GM18511 (cell line): ENCODE results near the gene DLST.

Experiments
- ATAC-seq: cut with Tn5 transposase; IDR thresholded peaks from one replicate; pipeline ENCODE4 v1.9.1; 2021; ENCODE audit warnings: mild to moderate bottlenecking, moderate library complexity; ENCODE audit not compliant: unreplicated experiment

The DLST gene

DNA sequence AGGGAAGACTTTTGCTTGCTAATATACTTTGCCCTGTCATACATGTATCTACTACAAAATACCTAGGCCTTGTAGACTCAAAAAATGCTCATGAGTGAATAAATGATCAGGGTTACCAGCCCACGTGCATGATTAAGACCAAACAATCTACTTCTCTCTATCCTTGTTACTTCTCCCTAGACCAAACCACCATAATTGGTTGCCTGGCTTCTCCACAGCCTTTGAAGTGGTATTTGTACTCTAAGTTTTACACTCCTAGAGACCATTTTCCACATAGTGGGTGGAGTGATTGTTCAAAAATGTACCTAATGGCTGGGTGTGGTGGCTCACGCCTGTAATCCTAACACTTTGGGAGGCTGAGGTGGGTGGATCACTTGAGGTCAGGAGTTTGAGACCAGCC is 55.5 kb downstream of the DLST start:
- ATAC-seq: no peak

DNA sequence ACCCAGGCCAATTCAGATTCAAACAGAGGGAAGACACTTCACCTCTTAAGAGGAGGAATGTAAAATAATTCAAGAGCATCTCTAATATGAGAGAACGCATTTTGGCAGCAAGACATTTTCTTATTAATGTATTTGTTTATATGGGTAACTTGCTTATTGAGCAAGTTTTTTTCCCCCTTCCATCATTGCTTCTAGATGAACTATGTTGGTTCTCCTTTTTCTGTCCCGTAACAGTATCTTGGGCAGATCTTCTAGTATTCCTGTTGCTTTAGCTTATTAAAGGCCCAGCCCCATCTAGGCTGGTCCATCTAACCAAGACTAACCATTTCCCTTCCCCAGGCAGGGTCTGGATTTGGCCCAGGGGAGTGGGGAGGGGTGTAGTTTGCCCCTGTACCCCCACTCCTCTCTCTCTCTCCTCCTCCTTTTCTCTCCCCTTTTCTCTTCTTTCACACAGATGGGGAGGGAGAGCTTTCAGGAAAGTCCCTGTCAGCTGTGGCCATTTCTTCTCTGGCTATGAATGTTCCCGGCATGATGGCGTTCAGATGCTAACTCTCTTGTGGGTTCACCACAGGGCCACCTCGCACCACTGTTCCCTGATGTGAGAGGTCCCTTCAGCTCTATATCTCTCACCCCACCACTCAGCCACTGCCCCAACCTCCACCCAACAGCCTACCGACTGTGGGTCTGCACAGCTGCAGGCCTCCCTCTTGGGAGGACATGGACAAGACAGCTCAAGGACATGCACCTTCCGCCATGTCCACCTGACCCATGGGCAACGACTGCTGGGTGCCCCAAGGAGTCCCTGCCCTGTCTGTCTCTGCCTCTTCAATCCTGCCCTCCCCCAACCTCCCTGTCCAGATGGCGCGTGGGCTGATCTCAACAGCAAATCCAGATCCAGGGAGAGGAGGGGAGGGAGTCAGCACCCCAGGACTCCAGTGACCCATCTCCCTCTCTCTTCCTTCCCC is 57.1 kb downstream of the DLST start:
- ATAC-seq: no peak

DNA sequence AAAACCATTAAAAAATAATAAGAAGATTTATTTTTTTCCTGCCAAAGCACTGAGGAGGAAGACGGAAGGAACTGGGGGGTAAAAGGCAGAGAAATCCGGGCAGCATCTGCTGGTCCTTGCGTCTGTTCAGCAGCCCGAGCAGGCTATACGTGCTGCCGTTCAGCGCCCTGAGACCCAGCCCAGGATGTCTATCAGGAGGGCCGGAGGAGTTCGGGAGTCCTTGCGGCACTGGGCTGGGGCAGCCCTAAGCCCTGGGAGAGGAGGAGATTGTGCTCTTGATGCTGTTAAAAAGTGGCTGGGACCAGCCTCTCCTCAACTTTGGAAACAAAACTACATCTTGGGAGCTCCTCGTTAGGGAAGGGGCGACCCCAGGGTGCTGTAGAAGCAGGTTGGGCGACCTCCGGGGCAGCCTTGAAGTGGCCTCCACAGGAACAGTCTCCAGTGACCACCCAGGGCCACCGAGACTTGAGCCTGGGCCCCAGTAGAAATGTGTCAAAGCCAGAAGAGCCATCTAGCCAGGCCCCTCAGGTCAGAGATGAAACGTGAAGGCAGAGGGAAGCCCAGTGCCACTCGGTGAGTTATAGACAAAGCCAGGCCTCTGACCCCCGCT is 59.3 kb downstream of the DLST start:
- ATAC-seq: no peak

GRCh38 chr14:74941676-74942097 is 60.0 kb downstream of the DLST start:
- ATAC-seq: no peak

DNA sequence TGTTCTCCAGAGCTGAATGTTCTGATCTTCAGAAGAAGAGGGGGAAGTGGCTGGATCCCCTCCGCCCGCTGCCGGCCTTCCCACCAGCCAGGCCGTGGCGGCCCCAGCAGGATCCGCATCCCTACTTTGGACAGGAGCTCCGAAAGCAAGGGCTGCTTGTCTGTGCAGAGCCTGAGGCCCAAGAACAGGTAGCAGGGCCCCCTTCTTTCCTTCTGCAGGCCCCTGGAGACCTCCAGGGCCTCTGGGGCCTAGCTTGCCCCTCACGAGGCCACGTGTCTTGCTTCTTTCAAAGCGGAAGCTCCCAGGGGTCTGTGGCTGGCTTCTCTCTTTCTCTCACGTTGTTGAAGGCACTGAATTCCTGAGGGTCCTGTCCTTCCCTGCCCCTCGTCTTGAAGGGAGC is 60.5 kb downstream of the DLST start:
- no peak for ATAC-seq

GRCh38 chr14:74942608-74943007 is 60.9 kb downstream of the DLST start:
- no peak for ATAC-seq

- ATAC-seq: no peak
These were observed 63.6 kb downstream of the DLST start for GRCh38 chr14:74945261-74945851.

DNA sequence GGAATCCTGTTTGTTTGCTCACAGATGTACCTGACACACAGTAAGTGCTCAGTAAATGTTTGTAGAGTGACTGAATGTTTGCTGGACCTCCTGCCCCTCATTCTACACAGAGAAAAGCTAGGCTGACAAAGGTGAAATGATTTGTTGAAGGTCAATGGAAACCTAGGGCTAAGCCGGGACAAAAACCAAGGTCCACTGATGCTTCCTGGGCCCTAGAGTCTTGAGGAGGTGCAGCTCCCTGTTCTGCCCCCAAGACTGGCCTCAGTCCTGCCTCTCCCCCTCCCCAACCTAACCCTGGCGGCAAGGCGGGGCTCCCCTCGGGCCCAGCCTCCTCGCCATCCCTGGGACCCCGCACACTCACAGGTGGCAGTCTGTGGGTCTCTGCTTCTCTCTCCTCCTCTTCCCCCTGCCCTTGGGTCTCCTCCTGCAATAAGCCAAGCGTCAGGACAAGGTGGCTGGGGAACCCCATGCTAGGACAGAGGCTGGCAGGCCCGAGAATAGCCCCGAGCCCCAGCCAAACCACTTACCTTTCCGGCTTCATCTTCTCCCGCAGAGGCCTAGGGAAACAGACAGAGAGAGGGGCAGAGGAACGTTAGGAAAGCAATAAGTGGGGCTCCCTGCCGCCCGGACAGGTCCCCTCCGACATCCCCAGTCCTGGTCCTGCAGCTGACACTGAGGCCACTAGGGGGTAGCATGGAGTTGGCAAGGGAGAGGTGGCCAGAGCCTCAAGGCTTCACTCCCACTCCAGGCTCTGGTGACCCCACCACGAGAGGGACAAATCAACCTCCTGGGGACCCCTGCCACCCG is 64.3 kb downstream of the DLST start:
- peak; percentile 73 for ATAC-seq

- ATAC-seq: no peak
These were observed 65.1 kb downstream of the DLST start for GRCh38 chr14:74946659-74947281.

DNA sequence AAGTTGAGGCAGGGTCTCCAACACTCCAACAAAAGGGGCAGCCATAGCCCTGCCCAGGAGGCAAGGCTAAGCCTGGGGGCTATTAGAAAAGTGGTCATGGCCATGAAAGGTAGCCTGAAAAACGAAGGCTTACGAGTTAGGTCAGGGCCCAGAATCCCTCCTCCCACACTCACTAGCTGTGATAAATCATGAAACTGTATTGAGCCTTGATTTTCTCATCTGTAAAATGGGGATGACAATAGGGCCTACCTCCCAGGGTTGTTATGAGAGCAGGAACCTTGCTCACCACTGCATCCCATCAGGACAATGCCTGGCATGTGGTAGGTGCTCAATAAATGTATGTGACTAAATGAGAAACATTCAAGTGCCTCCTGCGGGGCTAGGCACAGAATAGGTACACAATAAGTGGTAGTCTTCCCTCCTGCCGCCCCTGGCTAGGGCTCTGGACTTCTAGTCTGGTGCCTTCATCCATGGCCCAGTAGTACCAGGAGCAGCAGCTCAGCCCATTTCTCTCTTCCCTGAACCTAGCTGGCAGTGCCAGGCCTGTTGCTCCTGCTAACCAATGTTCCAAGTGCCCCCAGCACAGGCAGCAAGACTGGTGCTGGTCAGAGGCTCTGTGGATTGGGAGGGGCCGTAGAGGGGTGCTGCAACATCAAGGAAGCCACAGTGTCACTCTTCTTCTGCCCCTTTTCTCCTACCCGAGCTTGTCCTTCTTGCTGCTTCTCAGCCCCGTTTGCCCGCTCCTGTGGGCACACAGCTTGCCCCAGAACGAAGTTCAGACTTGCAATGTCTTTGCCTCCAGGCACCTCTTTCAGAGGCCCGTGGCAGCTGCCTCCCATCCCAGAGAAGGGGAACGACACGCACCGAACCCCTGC is 65.9 kb downstream of the DLST start:
- ATAC-seq: no peak

GRCh38 chr14:74948228-74949175 is 66.8 kb downstream of the DLST start:
- ATAC-seq: no peak

DNA sequence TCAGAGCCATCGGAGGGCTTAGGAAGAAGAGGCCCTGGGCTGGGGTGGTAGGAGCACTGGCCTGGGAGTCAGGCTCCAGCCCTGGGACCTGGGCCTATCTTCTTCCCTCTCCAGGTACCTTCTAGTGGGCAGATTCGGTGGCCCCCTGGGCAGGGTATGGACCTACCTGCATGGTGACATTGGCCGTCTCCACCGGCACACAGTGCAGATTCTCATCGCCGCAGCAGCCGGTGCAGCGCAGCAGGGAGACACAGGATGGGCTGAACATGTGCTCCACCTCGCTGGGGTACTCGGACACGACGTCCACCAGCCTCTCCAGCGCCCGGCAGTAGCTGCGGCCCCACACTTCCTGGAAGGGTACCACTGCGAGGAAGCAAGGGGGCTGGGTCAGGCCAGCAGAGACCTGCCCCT is 67.5 kb downstream of the DLST start:
- ATAC-seq: no peak

DNA sequence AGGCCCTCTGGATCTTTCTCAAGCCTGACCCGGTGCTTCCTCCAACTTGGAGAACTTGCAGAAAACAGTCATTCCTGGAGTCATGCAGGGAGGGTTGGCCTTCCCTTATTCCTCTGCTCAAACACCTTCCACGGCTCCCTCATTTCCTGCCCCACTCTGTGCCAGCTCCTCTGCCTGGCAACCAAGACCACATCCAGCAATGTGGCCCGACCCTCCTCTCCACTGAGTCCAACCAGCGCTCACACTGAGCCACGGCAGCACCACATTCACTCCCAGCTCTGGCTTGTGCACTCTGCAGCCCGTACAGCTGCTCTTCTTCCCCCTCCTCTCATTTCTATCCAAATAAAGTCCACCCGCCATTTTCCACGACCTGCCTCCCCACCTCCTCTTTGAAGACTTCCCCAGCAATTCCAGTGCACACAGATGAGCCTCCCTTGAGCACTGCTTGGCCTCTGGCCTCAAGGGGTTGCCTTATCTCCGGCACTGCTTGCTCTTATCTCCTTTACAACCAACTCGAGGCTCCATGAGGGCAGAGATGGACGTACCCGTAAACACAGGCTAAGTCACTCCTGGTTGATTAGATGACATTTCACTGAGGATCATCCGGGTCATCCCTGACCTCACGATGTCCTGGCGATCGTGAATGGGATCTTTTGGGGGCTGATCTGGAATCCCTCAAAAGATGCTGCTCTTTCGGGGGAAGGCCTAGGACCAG is 68.3 kb downstream of the DLST start:
- no peak for ATAC-seq

GRCh38 chr14:74950795-74951442 is 69.2 kb downstream of the DLST start:
- no peak for ATAC-seq

DNA sequence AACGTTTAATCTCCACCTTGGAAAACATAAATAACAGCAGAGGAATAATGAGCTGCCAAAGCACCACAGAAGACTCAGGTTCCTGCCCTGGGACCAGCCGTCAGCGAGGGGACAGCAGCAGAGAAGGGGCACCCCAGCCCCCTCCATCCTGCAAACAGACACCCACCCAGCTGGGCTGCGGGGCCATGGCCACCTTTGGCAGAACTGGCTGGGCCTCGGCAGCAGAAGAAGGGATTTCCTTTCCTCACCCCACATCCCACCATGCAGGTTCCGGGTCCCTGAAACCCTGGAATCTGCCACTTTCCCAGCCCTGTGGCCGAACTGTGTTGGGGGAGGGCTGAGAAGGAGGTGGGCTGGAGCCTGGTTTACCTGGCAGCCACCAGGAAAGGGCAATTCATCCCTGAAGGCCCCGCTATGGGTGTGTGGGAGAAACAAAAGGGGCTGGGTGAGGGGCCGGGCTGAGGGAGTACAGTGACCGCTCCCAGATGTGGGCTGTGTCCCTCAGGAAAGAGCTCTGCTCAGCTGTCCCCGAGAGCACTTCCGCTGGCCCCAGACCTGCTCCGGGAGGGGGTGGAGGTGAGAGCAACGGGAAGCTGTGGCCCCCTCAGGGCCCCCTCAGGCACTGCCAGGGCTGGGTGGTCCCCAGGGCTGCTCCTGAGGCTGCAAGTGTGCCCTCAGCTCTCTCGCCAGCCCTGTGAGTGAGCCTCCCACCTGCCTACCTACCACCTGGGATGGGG is 69.9 kb downstream of the DLST start:
- ATAC-seq: no peak

DNA sequence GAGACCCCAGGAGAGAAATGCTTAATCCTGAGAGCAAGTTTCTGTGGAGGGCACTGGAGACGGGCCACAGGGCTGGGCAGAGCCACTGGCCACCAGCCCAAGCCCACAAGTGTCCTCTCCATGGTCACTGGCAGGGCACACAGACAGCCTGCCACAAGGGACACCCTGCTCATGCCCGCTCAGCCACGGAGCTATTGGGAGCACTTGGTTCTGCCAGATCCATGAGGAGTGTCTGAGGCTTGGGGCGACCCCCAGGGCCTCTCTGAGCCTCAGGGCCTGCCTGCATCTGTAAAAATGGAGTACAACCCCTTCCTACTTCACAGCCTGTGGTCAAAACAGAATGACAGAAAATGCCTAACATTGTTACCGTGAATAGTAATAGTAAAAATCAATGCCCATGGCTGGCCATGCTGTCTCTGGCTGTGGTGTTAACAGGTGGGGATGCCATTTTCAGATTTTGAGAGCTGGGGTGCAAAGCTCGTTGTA is 70.5 kb downstream of the DLST start:
- ATAC-seq: no peak
